ENCODE measurements around the gene PRKCG.
A peak's percentile ranks its signal among the peaks of the same experiment; 100 is the strongest.

PRKCG gene

GRCh38 chr19:53874606-53874990, 7.4 kb upstream of the PRKCG start:
- TF ChIP-seq, protein P1, sequence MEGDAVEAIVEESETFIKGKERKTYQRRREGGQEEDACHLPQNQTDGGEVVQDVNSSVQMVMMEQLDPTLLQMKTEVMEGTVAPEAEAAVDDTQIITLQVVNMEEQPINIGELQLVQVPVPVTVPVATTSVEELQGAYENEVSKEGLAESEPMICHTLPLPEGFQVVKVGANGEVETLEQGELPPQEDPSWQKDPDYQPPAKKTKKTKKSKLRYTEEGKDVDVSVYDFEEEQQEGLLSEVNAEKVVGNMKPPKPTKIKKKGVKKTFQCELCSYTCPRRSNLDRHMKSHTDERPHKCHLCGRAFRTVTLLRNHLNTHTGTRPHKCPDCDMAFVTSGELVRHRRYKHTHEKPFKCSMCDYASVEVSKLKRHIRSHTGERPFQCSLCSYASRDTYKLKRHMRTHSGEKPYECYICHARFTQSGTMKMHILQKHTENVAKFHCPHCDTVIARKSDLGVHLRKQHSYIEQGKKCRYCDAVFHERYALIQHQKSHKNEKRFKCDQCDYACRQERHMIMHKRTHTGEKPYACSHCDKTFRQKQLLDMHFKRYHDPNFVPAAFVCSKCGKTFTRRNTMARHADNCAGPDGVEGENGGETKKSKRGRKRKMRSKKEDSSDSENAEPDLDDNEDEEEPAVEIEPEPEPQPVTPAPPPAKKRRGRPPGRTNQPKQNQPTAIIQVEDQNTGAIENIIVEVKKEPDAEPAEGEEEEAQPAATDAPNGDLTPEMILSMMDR (IDR thresholded peaks at IDR 0.05; ENCODE audit: low read depth, low read length) = no peak
- no peak for DNase-seq (ENCODE audit: low read depth in 2 of 2)
- H3K4me3 ChIP-seq (replicated peaks in 1 of 2; ENCODE audit: low read depth in 2 of 2, low read length in 2 of 2) = no peak overlapping the region

GRCh38 chr19:53875602-53876325, 6.2 kb upstream of the PRKCG start:
- no peak overlapping the region for H3K4me3 ChIP-seq (replicated peaks in 1 of 2; ENCODE audit: low read depth in 2 of 2, low read length in 2 of 2)
- TF ChIP-seq, protein P1 (IDR thresholded peaks at IDR 0.05; ENCODE audit: low read depth, low read length) = no peak
- DNase-seq (ENCODE audit: low read depth in 2 of 2) = no peak

GRCh38 chr19:53876651-53877224, 5.3 kb upstream of the PRKCG start:
- H3K4me3 ChIP-seq (replicated peaks in 1 of 2; ENCODE audit: low read depth in 2 of 2, low read length in 2 of 2) = no peak overlapping the region
- TF ChIP-seq, protein P1 (IDR thresholded peaks at IDR 0.05; ENCODE audit: low read depth, low read length) = no peak
- no peak for DNase-seq (ENCODE audit: low read depth in 2 of 2)

GRCh38 chr19:53877361-53877766, 4.6 kb upstream of the PRKCG start:
- TF ChIP-seq, protein P1 (IDR thresholded peaks at IDR 0.05; ENCODE audit: low read depth, low read length) = no peak
- DNase-seq (ENCODE audit: low read depth in 2 of 2) = peak; percentile 38 to 47
- no peak overlapping the region for H3K4me3 ChIP-seq (replicated peaks in 1 of 2; ENCODE audit: low read depth in 2 of 2, low read length in 2 of 2)

DNA sequence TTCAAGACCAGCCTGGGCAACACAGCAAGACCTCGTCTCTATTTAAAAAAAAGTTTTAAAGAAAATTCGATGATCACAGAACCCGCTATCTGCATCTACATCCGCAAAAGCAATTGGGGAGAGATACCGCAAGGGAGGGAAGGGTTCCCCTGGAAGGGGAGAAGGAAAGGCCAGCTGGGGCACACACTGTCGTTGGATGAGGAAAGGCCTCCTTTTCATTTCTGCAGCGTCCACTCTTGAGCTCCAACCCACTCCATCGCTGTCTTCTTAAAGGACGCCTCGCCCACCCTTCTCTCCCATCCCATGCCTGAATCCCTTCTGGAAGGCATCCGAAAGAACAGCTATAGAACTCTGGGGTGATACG, 3.2 kb upstream of the PRKCG start:
- DNase-seq (ENCODE audit: low read depth in 2 of 2) = peak in 1 of 2 donors; percentile 30
- TF ChIP-seq, protein P1 (IDR thresholded peaks at IDR 0.05; ENCODE audit: low read depth, low read length) = no peak
- H3K4me3 ChIP-seq (replicated peaks in 1 of 2; ENCODE audit: low read depth in 2 of 2, low read length in 2 of 2) = peak overlapping the region; percentile 55 to 57

DNA sequence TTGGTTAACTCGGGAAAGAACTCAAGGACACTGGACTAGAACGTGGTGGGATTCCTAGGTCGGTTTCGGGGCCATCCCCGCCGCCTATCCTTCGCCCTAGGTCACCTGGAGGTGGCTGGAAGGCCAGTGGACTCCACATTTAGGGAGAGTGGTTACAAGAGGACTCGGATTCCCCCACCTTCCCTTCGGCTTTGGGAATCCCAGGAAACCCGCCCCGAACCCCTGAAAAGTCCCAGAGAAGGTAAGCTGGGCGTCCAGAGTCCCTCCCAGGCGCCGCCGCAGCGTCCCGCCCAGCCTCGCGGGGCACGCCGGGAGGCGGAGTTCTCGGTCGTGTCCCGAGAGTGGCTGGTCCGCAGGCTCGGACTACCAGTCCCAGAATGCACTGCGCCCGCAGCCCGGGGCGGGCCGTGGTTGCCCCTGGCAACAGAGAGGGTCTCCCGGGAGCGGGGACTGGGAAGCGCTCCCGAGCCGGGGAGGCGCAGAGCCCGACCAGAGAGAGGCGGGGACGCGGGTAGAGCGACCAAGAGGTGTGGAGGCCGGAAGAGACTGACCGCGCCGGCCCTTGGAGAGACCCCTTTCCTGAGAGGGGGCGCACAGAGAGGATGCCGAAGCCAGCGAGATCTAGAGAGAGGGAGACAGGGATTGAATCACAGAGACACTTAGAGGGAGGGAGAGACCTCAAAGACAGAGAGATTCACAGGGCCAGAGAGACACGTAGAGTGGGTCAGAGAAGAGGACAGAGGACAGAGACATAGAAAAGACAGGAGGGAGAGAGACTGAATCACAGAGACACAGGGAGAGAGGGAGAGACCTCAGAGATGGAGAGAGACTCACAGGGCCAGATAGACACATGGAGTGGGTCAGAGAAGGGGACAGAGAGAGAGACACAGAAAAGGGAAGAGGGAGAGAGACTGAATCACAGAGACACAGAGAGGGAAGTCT, 2.6 kb upstream of the PRKCG start:
- peak; percentile 87 to 95 for DNase-seq (ENCODE audit: low read depth in 2 of 2)
- TF ChIP-seq, protein P1 (IDR thresholded peaks at IDR 0.05; ENCODE audit: low read depth, low read length) = no peak
- H3K4me3 ChIP-seq (replicated peaks in 1 of 2; ENCODE audit: low read depth in 2 of 2, low read length in 2 of 2) = peak overlapping the region; percentile 55 to 57
